Measurements from ENCODE around the gene KCNH2.

KCNH2 gene

DNA sequence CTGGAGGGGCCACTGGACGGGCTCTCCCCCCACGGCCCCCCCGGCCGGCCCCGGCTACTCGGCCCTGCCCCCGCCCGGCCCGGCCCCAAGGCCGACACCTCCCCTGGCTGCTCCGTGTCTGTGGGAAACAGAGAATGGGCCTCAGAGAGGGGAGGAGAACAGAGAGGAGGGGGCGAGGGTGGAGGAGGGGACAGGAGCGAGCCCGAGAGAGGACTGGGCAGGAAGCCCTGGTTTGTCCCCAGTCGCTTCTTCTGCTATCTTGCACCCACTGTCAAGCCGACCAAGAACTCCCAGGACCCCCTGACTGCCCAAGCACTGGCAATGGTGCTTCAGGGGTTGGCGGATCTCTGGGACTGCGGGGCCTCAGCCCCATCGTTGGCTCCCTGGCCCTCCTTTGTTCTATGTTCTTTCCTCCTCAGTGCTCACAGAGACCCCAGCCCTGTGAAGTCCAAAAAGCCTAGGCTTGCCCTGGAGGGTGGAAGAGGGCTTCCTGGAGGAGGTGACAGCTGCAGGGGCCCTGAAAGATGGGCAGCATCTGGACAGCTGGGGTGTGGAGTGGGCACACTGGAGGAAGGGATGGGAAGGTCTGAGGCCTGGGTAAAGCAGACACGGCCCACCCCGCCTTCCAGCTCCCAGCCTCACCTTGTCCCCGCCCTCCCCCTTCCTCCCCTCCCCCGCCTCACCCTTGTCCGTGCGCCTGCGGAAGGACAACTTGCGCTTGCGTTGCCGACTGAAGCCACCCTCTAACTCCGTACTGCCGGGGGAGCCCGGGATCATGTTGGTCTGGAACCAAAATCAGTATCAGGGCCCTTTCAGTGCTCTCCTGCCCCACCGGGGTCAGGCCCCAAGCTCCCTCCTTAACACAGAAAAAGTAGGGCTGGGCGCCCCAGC is 30.1 kb downstream of the KCNH2 start:
- no peak for DNase-seq (ENCODE audit: low spot score)

DNA sequence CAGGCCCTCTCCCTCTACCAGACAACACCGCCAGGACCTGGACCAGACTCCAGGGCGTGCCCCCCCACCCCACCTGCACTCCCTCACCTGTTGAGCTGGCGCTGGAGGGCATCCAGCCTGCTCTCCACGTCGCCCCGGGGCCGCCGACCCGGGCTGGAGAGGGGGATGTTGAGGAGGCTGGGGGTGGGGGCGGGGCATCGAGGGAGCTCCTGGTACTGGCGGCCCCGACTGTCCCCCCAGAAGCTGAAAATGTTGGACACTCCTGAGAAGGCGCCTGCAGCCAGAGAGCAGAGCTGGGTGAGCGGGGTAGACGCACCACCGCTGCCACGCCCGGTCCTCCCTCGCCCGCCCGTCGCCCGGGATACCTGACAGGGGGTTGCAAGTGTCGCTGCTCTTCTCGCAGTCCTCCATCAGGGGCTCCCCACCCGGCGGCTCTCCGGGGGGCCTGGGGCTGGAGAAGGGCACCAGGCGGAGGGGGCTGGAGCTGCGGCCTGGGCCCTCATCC is 30.8 kb downstream of the KCNH2 start:
- no peak for DNase-seq (ENCODE audit: low spot score)

DNA sequence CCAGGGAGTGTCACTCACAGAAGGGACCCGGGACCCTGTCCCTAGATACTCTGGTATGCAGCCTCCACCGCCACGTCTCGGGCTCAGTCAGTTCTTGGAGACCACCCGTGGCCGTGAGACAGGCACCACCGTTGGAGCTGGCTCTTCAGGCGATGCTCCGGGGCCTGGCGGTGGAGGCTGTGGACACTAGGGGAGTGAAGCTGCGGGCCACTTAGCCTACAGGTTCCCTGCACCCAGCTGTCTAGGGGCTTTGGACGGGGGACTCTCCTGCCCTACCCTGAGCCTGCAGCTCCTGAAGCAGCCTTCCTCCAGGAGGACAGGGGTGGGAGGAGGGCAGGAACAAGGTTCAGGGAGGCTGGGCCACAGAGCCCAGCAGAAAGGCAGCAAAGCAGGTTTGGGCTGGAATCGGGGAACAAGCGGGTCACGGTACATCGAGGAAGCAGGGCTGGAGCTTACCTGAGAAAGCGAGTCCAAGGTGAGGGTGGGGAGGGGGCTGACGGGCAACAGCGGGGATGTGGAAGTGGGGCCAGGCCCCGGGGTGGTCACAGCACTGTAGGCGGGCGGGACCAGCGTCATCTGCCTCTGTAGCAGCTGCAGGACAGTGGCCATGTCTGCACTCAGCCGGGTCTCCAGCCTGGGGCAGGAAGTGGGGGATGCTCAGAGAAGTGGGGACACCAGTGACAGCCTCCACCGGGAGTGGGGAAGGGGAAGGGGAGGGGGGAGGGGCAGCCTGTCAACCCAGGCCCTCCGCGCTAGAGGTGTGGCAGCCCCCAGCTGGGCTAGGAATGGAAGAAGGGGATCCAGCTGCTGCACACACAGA is 31.5 kb downstream of the KCNH2 start:
- no peak for DNase-seq (ENCODE audit: low spot score)

- no peak for DNase-seq (ENCODE audit: low spot score)
These were observed 32.2 kb downstream of the KCNH2 start for GRCh38 chr7:150945853-150946420.

GRCh38 chr7:150945171-150945852 is 32.8 kb downstream of the KCNH2 start:
- no peak for DNase-seq (ENCODE audit: low spot score)

- DNase-seq (ENCODE audit: low spot score), result no peak
These were observed 33.8 kb downstream of the KCNH2 start for GRCh38 chr7:150944066-150945042.

GRCh38 chr7:150943453-150943814 is 34.7 kb downstream of the KCNH2 start:
- DNase-seq (ENCODE audit: low spot score), result no peak

DNA sequence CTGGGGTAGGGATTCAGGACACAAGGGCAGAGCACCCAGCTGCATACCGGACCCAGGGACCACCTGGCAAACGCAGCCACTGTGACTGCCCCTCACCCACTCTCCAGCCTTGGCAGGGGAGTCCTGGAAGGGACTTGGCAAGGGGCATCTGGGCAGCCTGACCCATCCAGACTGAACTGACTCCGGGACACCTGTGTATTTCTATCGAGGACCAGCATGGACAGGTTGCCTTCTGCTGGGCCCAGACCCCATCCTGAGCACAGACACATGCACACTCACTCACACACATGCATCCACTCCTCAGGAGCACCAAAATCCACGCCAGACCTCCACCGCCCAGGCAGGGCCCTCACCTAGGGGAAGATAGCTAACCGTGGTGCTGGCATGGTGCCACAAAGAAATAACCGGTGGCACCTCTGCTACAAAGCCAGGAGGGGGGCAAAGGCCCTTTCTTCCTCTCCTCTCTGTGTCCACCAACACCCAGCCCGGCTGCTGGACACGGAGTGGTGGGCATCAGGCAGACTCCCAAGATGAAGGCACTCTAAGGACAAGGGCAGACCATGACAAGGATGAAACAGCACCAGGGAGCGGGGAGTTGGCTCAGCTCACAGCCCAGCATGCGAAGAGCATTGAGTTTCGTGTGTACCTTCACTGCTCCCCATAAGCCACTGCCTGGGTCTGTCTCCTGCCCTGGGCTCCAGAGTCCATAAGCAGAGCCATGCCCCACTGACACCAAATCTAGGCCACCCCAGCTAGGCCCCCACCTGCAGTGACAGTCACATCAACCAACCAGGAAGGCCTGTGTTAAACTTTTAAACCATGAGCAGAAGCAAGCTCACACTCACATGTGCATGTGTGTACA is 35.3 kb downstream of the KCNH2 start:
- no peak for DNase-seq (ENCODE audit: low spot score)

GRCh38 chr7:150942001-150942590 is 36.0 kb downstream of the KCNH2 start:
- no peak for DNase-seq (ENCODE audit: low spot score)

GRCh38 chr7:150941351-150942000 is 36.6 kb downstream of the KCNH2 start:
- no peak for DNase-seq (ENCODE audit: low spot score)

GRCh38 chr7:150940431-150941102 is 37.6 kb downstream of the KCNH2 start:
- DNase-seq (ENCODE audit: low spot score), result no peak

DNA sequence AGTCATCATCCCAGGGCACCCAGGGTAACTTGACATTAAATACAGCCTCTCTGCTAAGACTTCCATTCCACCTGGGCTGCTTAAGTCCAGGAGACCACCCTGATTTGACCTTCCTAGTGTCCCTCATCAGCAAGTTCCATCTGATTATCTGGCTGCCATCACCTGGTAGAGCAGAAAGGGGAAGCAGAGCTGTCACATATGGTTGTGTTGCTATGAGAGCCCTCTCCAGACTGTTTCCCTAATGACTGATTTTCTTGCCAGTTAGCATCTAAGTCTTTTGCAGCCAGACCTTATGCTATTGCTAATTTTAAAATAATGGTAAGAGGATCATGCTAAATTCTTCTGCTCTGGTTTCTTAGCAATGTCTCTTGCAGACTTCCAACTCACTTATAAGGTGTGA is 38.7 kb downstream of the KCNH2 start:
- DNase-seq (ENCODE audit: low spot score), result no peak

DNA sequence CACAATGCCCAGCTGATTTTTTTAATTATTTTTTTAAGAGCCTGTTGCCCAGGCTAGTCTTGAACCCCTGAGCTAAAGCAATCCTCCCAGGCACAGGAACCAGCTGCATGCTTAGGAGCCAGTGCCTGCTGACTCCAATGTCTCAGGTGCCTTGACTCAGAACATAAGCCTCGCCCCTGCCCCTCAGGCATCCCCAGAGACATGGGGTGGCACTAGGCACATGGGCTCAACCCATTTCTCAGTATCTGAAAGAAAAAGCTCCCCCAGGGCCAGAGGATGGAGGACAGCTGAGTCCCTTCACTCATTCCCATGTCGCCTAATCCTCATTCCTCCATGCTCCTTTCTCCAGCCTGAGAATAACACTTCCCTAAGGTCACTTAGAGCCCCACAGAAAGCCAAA is 39.1 kb downstream of the KCNH2 start:
- DNase-seq (ENCODE audit: low spot score), result no peak

- no peak for DNase-seq (ENCODE audit: low spot score)
These were observed 39.6 kb downstream of the KCNH2 start for GRCh38 chr7:150938566-150938965.

DNA sequence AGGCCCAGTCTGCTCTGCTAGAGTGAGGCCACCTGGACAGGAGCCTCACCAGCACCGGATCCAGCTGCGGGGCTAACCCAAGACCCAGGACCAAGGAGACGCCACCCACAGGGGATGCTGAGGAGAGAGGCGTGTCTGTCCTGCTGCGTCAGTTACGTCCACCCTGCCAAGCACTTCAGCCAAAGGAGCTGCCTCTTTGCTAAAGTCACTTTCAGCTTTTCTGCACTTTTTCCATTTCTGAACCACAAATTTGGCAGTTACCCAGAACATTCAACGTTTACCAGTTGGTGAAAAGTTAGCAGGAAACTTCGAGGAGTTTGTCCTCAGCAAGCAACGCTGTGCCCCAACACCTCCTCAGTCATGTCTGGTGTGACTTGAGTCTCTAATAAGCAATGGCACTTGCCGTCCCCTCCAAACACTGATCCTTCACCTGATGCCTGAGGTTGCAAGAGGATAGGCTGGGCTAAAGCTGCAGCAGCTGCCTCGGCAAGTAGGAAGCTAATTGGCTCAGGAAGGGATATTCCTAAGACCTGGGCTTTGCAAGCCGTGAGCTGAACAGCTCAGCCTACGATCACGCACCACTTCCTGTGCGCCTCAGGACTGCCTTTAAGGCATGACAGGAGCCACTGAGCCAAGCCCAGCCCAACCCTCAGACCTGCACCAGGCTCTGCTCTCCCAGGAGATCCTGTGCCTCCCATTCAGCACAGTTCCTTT is 40.1 kb downstream of the KCNH2 start:
- no peak for DNase-seq (ENCODE audit: low spot score)

- no peak for DNase-seq (ENCODE audit: low spot score)
These were observed 42.1 kb downstream of the KCNH2 start for GRCh38 chr7:150936018-150936417.

DNA sequence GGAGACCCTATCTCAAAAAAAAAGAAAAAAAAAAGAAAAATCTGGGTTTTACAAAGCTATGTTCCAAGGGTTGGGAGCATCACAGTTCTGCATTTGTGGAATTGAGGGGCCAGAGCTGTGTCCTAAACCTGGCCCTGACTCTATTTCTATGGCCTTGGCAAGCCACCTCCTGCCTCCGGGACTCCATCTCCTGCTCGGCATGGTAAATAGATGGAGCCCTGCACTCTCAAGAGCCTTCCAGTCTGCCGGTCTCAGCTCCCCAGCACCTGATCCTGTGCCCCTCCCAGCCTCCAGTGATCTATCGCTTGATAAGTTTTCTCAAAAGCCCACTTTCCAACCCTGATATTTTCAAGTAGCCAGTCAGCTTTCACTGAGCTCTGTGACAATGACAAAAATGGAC is 43.0 kb downstream of the KCNH2 start:
- no peak for DNase-seq (ENCODE audit: low spot score)

Data from hematopoietic multipotent progenitor cell treated with erythropoietin and hydrocortisone succinate and interleukin-3 and kit ligand, for 15 days (in vitro differentiated cells).